ENCODE data around the gene TNNT3. TPM values are rescaled to one million over a fixed set of nuclear protein-coding genes. Genes with fewer than 3 reads are reported as not detected.
A peak's percentile ranks its signal among the peaks of the same experiment; 100 is the strongest.

TNNT3 gene
- total RNA-seq, 1 experiment from 2014 or later = not detected

DNA sequence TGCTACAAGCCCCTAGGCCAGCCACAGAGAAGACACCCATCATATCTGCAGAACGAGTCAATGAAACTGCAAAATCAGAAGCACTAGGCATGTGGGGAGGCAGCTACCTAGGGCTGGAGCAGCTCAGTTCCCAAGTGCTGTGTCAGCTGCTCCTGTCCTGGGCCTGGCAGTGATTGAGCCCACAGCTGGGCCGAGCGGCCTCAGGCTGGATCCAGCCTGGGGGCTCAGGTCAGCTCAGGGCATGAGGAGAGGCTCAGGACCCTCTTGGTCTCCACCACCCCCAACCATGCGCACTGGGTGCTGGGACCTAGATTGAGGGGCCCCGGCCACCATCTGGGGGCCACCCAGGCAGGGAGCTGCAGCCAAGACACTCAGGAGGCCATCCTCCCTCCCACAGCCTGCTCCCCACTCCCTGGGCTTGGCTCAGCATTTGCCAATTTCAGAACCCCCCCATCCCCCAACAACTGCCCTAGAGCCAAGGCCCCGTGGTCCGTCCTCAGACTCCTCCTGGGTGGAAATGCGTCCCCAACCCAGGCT, 2.4 kb upstream of the TNNT3 start:
- H4K20me1 ChIP-seq (ENCODE audit: low read length) = no peaks in the 10 kb centered on the region
- POLR2A ChIA-PET (ENCODE audit: unreplicated experiment) = no interaction called here
- H3K9me3 ChIP-seq (ENCODE audit: low read length) = no peaks in the 10 kb centered on the region
- no peak overlapping the region for H3K4me3 ChIP-seq (ENCODE audit: low read length)
- H3K9me2 ChIP-seq (replicated peaks; ENCODE audit: low read length) = no peaks in the 10 kb centered on the region
- no peak for DNase-seq
- BruUV-seq (replicated peaks) = no TSS peak
- CTCF ChIA-PET = interaction anchor here (0.6 kb wide), 1 partner anchor 223 kb away, joined by 4 read pairs; no protein-coding TSS in a partner anchor
- no peaks in the 10 kb centered on the region for H3K27me3 ChIP-seq (ENCODE audit: low read length)
- H3K27ac ChIP-seq (ENCODE audit: low read length) = no peak overlapping the region
- no peaks in the 10 kb centered on the region for H3K36me3 ChIP-seq (ENCODE audit: low read depth, low read length)
- H3K9ac ChIP-seq (ENCODE audit: low read length) = no peak overlapping the region
- no peaks in the 10 kb centered on the region for H3F3A ChIP-seq (ENCODE audit: low read length, unreplicated experiment)
- no peak for ATAC-seq
- intact Hi-C loops (cut with micrococcal nuclease) = no loop called here
- no peaks in the 10 kb centered on the region for H3K79me2 ChIP-seq (ENCODE audit: low read length)
- TF ChIP-seq EZH2phosphoT487 (IDR thresholded peaks at IDR 0.05; ENCODE audit: borderline replicate concordance, low read length) (no peak), EZH2 (IDR thresholded peaks at IDR 0.05; ENCODE audit: low read length, unreplicated experiment) (no peak)
- TF ChIP-seq, protein P1, sequence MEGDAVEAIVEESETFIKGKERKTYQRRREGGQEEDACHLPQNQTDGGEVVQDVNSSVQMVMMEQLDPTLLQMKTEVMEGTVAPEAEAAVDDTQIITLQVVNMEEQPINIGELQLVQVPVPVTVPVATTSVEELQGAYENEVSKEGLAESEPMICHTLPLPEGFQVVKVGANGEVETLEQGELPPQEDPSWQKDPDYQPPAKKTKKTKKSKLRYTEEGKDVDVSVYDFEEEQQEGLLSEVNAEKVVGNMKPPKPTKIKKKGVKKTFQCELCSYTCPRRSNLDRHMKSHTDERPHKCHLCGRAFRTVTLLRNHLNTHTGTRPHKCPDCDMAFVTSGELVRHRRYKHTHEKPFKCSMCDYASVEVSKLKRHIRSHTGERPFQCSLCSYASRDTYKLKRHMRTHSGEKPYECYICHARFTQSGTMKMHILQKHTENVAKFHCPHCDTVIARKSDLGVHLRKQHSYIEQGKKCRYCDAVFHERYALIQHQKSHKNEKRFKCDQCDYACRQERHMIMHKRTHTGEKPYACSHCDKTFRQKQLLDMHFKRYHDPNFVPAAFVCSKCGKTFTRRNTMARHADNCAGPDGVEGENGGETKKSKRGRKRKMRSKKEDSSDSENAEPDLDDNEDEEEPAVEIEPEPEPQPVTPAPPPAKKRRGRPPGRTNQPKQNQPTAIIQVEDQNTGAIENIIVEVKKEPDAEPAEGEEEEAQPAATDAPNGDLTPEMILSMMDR (conservative IDR thresholded peaks at IDR 0.05; ENCODE audit: low read depth, low read length) = no peak
- no peaks in the 10 kb centered on the region for H3K4me1 ChIP-seq (ENCODE audit: insufficient read depth, low read length)
- no peak overlapping the region for H3K4me2 ChIP-seq (ENCODE audit: low read length)
- no peak overlapping the region for H2AFZ ChIP-seq (ENCODE audit: low read length)

DNA sequence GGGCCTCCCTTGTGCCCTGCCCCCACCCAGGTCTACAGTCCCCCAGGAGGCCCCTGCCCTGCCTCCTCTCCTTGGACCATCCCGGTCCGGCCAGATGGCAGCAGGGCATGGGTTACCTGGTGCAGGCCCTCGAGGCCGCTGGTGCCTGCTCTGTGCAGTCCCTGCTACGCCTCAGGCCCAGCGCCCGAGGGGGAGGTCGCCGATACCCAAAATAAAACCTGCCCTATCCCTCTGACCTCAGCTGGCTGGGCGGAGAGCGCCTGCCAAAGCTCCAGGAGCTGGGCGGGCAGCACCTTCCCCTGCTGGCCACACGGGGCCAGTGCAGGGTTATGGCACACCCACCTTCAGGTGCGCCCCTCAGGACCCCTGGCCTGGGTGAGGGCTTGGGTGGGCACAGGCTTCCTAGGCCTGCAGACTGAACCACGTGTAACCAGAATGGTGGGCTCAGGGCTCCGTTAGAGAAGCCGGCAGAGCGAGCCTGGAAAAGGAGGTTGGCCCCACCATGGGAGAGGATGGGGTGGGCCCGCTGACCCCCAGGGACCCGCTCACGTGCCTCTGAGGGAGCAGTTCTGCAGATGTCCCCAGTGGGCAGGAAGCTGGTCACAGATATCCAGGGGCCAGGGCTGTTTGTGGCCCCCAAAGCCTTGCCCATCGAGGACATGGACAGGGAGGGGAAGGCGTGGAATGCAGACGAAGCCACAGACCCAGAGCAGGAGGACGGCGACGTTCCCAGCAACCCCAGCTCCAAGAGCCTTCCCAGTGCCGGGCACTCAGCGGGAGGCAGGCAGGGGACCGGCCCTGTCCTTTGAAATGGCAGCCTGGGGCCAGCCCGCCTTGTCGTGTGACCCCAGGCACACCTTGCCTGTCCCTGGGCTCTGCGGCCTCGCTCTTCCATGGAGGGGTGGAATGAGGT, 1.7 kb upstream of the TNNT3 start:
- BruUV-seq (replicated peaks) = no TSS peak
- Histone ChIP-seq H3K4me1 (ENCODE audit: insufficient read depth, low read length) (no peaks in the 10 kb centered on the region), H3F3A (ENCODE audit: low read length, unreplicated experiment) (no peaks in the 10 kb centered on the region), H3K79me2 (ENCODE audit: low read length) (no peaks in the 10 kb centered on the region), H3K27me3 (ENCODE audit: low read length) (no peaks in the 10 kb centered on the region), H3K36me3 (ENCODE audit: low read depth, low read length) (no peaks in the 10 kb centered on the region), H3K9ac (ENCODE audit: low read length) (no peak overlapping the region), H4K20me1 (ENCODE audit: low read length) (no peaks in the 10 kb centered on the region), H2AFZ (ENCODE audit: low read length) (no peak overlapping the region), H3K9me2 (replicated peaks; ENCODE audit: low read length) (no peaks in the 10 kb centered on the region), H3K4me2 (ENCODE audit: low read length) (no peak overlapping the region), H3K4me3 (ENCODE audit: low read length) (no peak overlapping the region), H3K9me3 (ENCODE audit: low read length) (no peaks in the 10 kb centered on the region), H3K27ac (ENCODE audit: low read length) (no peak overlapping the region)
- CTCF ChIA-PET = interaction anchor here (0.6 kb wide), 1 partner anchor 224 kb away, joined by 4 read pairs; no protein-coding TSS in a partner anchor
- no peak for DNase-seq
- POLR2A ChIA-PET (ENCODE audit: unreplicated experiment) = no interaction called here
- TF ChIP-seq EZH2phosphoT487 (IDR thresholded peaks at IDR 0.05; ENCODE audit: borderline replicate concordance, low read length) (no peak), EZH2 (IDR thresholded peaks at IDR 0.05; ENCODE audit: low read length, unreplicated experiment) (no peak)
- TF ChIP-seq, protein P1 (conservative IDR thresholded peaks at IDR 0.05; ENCODE audit: low read depth, low read length) = peak; percentile 55
- ATAC-seq = 0 out of 2 replicates have a peak, but pooled peaks have one; percentile 29
- intact Hi-C loops (cut with micrococcal nuclease) = no loop called here
